HCT116 (cell line): ENCODE measurements around the gene PDE7B. TPM values are rescaled to one million over a fixed set of nuclear protein-coding genes. Genes with fewer than 3 reads are reported as not detected.

Experiments
- ATAC-seq: fragments of 200-7000 bp; cut with Tn5 transposase; 2 replicates; pipeline ENCODE4 v1.9.1; 2020; ENCODE audit warnings: mild to moderate bottlenecking, moderate library complexity
- BruUV-seq: library from RNA; stranded (reverse); fragments of 400-500 nt; replicated peaks from 2 replicates; lab custom pipeline; 2021; lab: Mats Ljungman, UMichigan
- CTCF ChIA-PET: fragments of 300-600 bp; sonication (Branson Sonifier 250); formaldehyde crosslinking; loops from one replicate; lab custom pipeline; 2021; ENCODE audit warnings: antibody characterized with exemption; lab: Charles Lee
- POLR2A ChIA-PET: fragments of 300-600, 350-600 bp; sonication (Branson Sonifier 250); formaldehyde crosslinking; loops from one replicate; lab custom pipeline; 2021; ENCODE audit warnings: antibody characterized with exemption; lab: Charles Lee
- RAD21 ChIA-PET, 2 experiments: fragments of 300-600 bp; sonication (Branson Sonifier 250); formaldehyde crosslinking; loops; one replicate each; lab custom pipeline; 2023; ENCODE audit warnings: low total read pairs in 2 of 2; ENCODE audit not compliant: uncharacterized antibody in 2 of 2, unreplicated experiment in 2 of 2, low non-redundant PET in 1 of 2; lab: Charles Lee
- DNase-seq: peaks from one replicate; pipeline ENCODE4 v3.0.0-alpha.2; 2010; ENCODE audit warnings: low read depth, low spot score
- H2AFZ ChIP-seq: fragments of 200-600 bp; shearing (Covaris generic), sonication (generic); 2 replicates; pipeline ENCODE4 v1.6.1; 2017; ENCODE audit warnings: low read depth, mixed run types, mixed read lengths, antibody characterized with exemption, low read length; ENCODE audit not compliant: poor library complexity, severe bottlenecking
- H3K27ac ChIP-seq: 2 replicates; pipeline ENCODE4 v1.5.1; 2012; ENCODE audit warnings: low read depth, low read length
- H3K27me3 ChIP-seq: fragments of 200-600 bp; sonication (generic); 2 replicates; pipeline ENCODE4 v1.6.1; 2016; ENCODE audit warnings: mixed run types, low read length, mixed read lengths; ENCODE audit not compliant: insufficient read depth
- H3K36me3 ChIP-seq, 2 experiments: fragments of 200-500 bp in 1 of 2; fragments of 200-600 bp in 1 of 2; sonication (Bioruptor generic) in 1 of 2; sonication (generic) in 1 of 2; 2 replicates each; pipeline versions ENCODE4 v1.5.1 to v1.6.1; 2014 to 2016; ENCODE audit warnings: low read length in 2 of 2, inconsistent platforms in 1 of 2, mixed read lengths in 1 of 2, mixed run types in 1 of 2; ENCODE audit not compliant: insufficient read depth in 2 of 2, control insufficient read depth in 1 of 2
- H3K4me1 ChIP-seq, 2 experiments: fragments of 200-600 bp in 1 of 2; sonication (generic) in 1 of 2; 2 replicates each; pipeline versions ENCODE4 v1.5.1 to v1.6.1; 2012 to 2017; ENCODE audit warnings: low read length in 2 of 2, inconsistent platforms in 1 of 2, mild to moderate bottlenecking in 1 of 2, mixed read lengths in 1 of 2, mixed run types in 1 of 2, moderate library complexity in 1 of 2; ENCODE audit not compliant: insufficient read depth in 2 of 2, control insufficient read depth in 1 of 2
- H3K4me2 ChIP-seq: fragments of 200-600 bp; sonication (generic); 2 replicates; pipeline ENCODE4 v1.6.1; 2017; ENCODE audit warnings: mixed run types, low read length, mixed read lengths
- H3K4me3 ChIP-seq, 2 experiments: fragments of 200-600 bp in 1 of 2; sonication (generic) in 1 of 2; replicated peaks in 1 of 2; 2 replicates each; pipeline ENCODE4 v1.5.1; 2011 to 2016; ENCODE audit warnings: low read length in 2 of 2, control low read depth in 1 of 2, low read depth in 1 of 2, mild to moderate bottlenecking in 1 of 2, mixed read lengths in 1 of 2, mixed run types in 1 of 2
- H3K79me2 ChIP-seq: fragments of 200-600 bp; sonication (generic); 2 replicates; pipeline ENCODE4 v1.6.1; 2017; ENCODE audit warnings: mild to moderate bottlenecking, mixed run types, low read length, moderate library complexity, mixed read lengths; ENCODE audit not compliant: insufficient read depth
- H3K9ac ChIP-seq: fragments of 200-600 bp; sonication (generic); 2 replicates; pipeline ENCODE4 v1.6.1; 2016; ENCODE audit warnings: low read length, mixed read lengths
- H3K9me2 ChIP-seq: fragments of 200-600 bp; sonication (generic), shearing (Covaris generic); 2 replicates; pipeline ENCODE4 v1.6.1; 2017; ENCODE audit warnings: mixed run types, mild to moderate bottlenecking, moderate library complexity; ENCODE audit not compliant: insufficient read depth
- H3K9me3 ChIP-seq, 2 experiments: fragments of 200-500 bp in 1 of 2; fragments of 200-600 bp in 1 of 2; sonication (Bioruptor generic) in 1 of 2; sonication (generic) in 1 of 2; 2 replicates each; pipeline ENCODE4 v1.6.1; 2014 to 2017; ENCODE audit warnings: low read length in 2 of 2, mixed read lengths in 2 of 2, inconsistent platforms in 1 of 2, low read depth in 1 of 2, mild to moderate bottlenecking in 1 of 2, mixed run types in 1 of 2, moderate library complexity in 1 of 2; ENCODE audit not compliant: control insufficient read depth in 1 of 2, insufficient read depth in 1 of 2
- H4K20me1 ChIP-seq: fragments of 200-600 bp; sonication (generic), shearing (Covaris generic); 2 replicates; pipeline ENCODE4 v1.6.1; 2017; ENCODE audit warnings: mixed run types, mild to moderate bottlenecking, moderate library complexity; ENCODE audit not compliant: insufficient read depth
- ATF3 ChIP-seq: IDR thresholded peaks from 2 replicates; pipeline ENCODE4 v1.6.1; 2012
- CBX3 ChIP-seq: IDR thresholded peaks from 2 replicates; pipeline ENCODE4 v1.6.1; 2012; ENCODE audit warnings: low read depth
- CEBPB ChIP-seq: IDR thresholded peaks from 2 replicates; pipeline ENCODE4 v1.6.1; 2012; ENCODE audit warnings: low read depth
- CTCF ChIP-seq, 3 experiments: fragments of 200-600 bp in 1 of 3; sonication (generic) in 1 of 3; IDR thresholded peaks in 2 of 3; conservative IDR thresholded peaks in 1 of 3; 2 replicates each; pipeline ENCODE4 v1.5.1; 2012 to 2017; ENCODE audit warnings: low read depth in 2 of 3, low read length in 2 of 3, antibody characterized with exemption in 1 of 3, borderline replicate concordance in 1 of 3, control low read depth in 1 of 3, mild to moderate bottlenecking in 1 of 3, mixed read lengths in 1 of 3, mixed run types in 1 of 3, moderate library complexity in 1 of 3; ENCODE audit not compliant: insufficient read depth in 1 of 3
- EGR1 ChIP-seq: IDR thresholded peaks from 2 replicates; pipeline ENCODE4 v1.6.1; 2012; ENCODE audit warnings: low read depth
- FOSL1 ChIP-seq: IDR thresholded peaks from 2 replicates; pipeline ENCODE4 v1.6.1; 2012; ENCODE audit warnings: low read depth
- JUND ChIP-seq: IDR thresholded peaks from 2 replicates; pipeline ENCODE4 v1.6.1; 2012
- MAX ChIP-seq: IDR thresholded peaks from 2 replicates; pipeline ENCODE4 v1.6.1; 2012
- POLR2A ChIP-seq: IDR thresholded peaks from 2 replicates; pipeline ENCODE4 v1.7.0; 2011; ENCODE audit warnings: borderline replicate concordance; ENCODE audit not compliant: insufficient read depth, insufficient read length; ENCODE audit errors: extremely low read depth
- POLR2AphosphoS5 ChIP-seq: IDR thresholded peaks from 2 replicates; pipeline ENCODE4 v1.6.1; 2011; ENCODE audit warnings: mild to moderate bottlenecking, low read depth, low read length, moderate library complexity
- SIN3A ChIP-seq: IDR thresholded peaks from 2 replicates; pipeline ENCODE4 v1.6.1; 2012; ENCODE audit warnings: low read depth
- SP1 ChIP-seq: IDR thresholded peaks from 2 replicates; pipeline ENCODE4 v1.6.1; 2012; ENCODE audit warnings: low read depth
- SRF ChIP-seq: IDR thresholded peaks from 2 replicates; pipeline ENCODE4 v1.6.1; 2012; ENCODE audit warnings: low read depth
- YY1 ChIP-seq: IDR thresholded peaks from 2 replicates; pipeline ENCODE4 v1.6.1; 2011; ENCODE audit warnings: low read length, low read depth, moderate library complexity, mild to moderate bottlenecking; ENCODE audit not compliant: insufficient replicate concordance; ENCODE audit errors: extremely low read depth
- ZBTB33 ChIP-seq: IDR thresholded peaks from 2 replicates; pipeline ENCODE4 v1.6.1; 2011; ENCODE audit warnings: mild to moderate bottlenecking, low read length, moderate library complexity; ENCODE audit not compliant: insufficient replicate concordance; ENCODE audit errors: extremely low read depth
- ZFX ChIP-seq: fragments of 450-650 bp; IDR thresholded peaks from 2 replicates; pipeline ENCODE4 v1.6.1; 2017
- ZNF274 ChIP-seq: fragments of 200-500 bp; sonication (Bioruptor generic); IDR thresholded peaks from 2 replicates; pipeline ENCODE4 v1.6.1; 2014; ENCODE audit warnings: mild to moderate bottlenecking, low read depth, low read length, inconsistent platforms
- intact Hi-C: fragments of 100-400 bp; cut with micrococcal nuclease; formaldehyde crosslinking; loops from 2 replicates; pipeline ENCODE4 v1.10.0; 2022
- total RNA-seq: library from RNA; stranded (reverse); gene quantifications from one replicate; pipeline ENCODE4 v1.2.1, GENCODE V29; 2021; ENCODE audit not compliant: unreplicated experiment

Gene PDE7B
- total RNA-seq, 1 experiment from 2014 or later: 0.61 TPM

GRCh38 chr6:136067731-136068341 is 216.3 kb downstream of the PDE7B start (continued):
- TF ChIP-seq POLR2A: no peak
- TF ChIP-seq ATF3: no peak
- TF ChIP-seq SP1: peak; percentile 76
- no peak for TF ChIP-seq ZFX
- TF ChIP-seq JUND: peak; percentile 87
- TF ChIP-seq CBX3: peak; percentile 75; the same call in 1 of the 2 replicates
- TF ChIP-seq SIN3A: peak; percentile 40; the same call in 1 of the 2 replicates
- TF ChIP-seq POLR2AphosphoS5: peak; percentile 42; the same call in 1 of the 2 replicates
- no peak for TF ChIP-seq CTCF (IDR thresholded peaks at IDR 0.05 in 2 of 3, conservative IDR thresholded peaks at IDR 0.05 in 1 of 3; ENCODE audit: borderline replicate concordance in 1 of 3, insufficient read depth in 1 of 3, low read depth in 2 of 3, low read length in 2 of 3)
- TF ChIP-seq YY1: no peak
- no peak for TF ChIP-seq EGR1
- TF ChIP-seq, all 23 proteins: peak for 11

GRCh38 chr6:136069119-136069518 is 217.6 kb downstream of the PDE7B start:
- POLR2A ChIA-PET: no interaction called here
- intact Hi-C loops: no loop called here
- Histone ChIP-seq H3K79me2 (no peaks in the 10 kb centered on the region), H3K4me1 (peaks cover 25 to 29% of the 10 kb centered on the region in 2 experiments), H3K36me3 (no peaks in the 10 kb centered on the region), H3K27ac (peak overlapping the region; percentile 82; the same call in 1 of the 2 replicates), H3K4me3 (no peak overlapping the region), H4K20me1 (no peaks in the 10 kb centered on the region), H3K9me2 (no peaks in the 10 kb centered on the region), H3K4me2 (peak overlapping the region; percentile 36), H3K27me3 (no peaks in the 10 kb centered on the region), H3K9ac (peak overlapping the region; percentile 15; the same call in 1 of the 2 replicates), H2AFZ (peak overlapping the region; percentile 83), H3K9me3 (no peaks in the 10 kb centered on the region)
- RAD21 ChIA-PET: no interaction called here
- TF ChIP-seq ZNF274: no peak
- TF ChIP-seq CEBPB: no peak
- no peak for TF ChIP-seq POLR2AphosphoS5
- no peak for TF ChIP-seq JUND
- peak; percentile 67 for TF ChIP-seq MAX
- no peak for TF ChIP-seq CTCF (IDR thresholded peaks at IDR 0.05 in 2 of 3, conservative IDR thresholded peaks at IDR 0.05 in 1 of 3; ENCODE audit: borderline replicate concordance in 1 of 3, insufficient read depth in 1 of 3, low read depth in 2 of 3, low read length in 2 of 3)
- TF ChIP-seq SRF: no peak
- no peak for TF ChIP-seq YY1
- TF ChIP-seq FOSL1: 0 out of 2 replicates have a peak, but pooled peaks have one; percentile 27
- no peak for TF ChIP-seq ZBTB33
- BruUV-seq: no TSS peak
- DNase-seq (no peak), ATAC-seq (no peak)
- CTCF ChIA-PET: no interaction called here
